Stomach (tissue), 9 donors: Measurements from ENCODE around the gene BCAN. TPM values are rescaled to one million over a fixed set of nuclear protein-coding genes. Genes with fewer than 3 reads are reported as not detected.

Experiments
- DNase-seq, 2 donors: peaks; one replicate each; pipeline versions ENCODE4 v3.0.0 to v3.0.0-alpha.2; 2013 to 2019
- H3K27ac ChIP-seq, 5 donors: fragments of 200-600 bp in 4 of 5; sonication (generic) in 4 of 5; one replicate each; pipeline ENCODE4 v1.5.1; 2013 to 2019; ENCODE audit warnings: mild to moderate bottlenecking in 1 of 5, moderate library complexity in 1 of 5
- H3K27me3 ChIP-seq, 3 donors: fragments of 200-600 bp; sonication (generic); one replicate each; pipeline ENCODE4 v1.5.1; 2017 to 2019; ENCODE audit warnings: mixed run types in 1 of 3
- H3K36me3 ChIP-seq, 4 donors: fragments of 200-600 bp; sonication (generic); 1 replicate in 3 of 4; 2 replicates in 1 of 4; pipeline ENCODE4 v1.5.1; 2016 to 2019
- H3K4me1 ChIP-seq, 4 donors: fragments of 200-600 bp; sonication (generic); one replicate each; pipeline ENCODE4 v1.5.1; 2016 to 2019
- H3K4me3 ChIP-seq, 4 donors: fragments of 200-600 bp; sonication (generic) in 3 of 4; one replicate each; pipeline ENCODE4 v1.5.1; 2016 to 2019; ENCODE audit warnings: mild to moderate bottlenecking in 1 of 4
- H3K9me3 ChIP-seq, 4 donors: fragments of 200-600 bp; sonication (generic); one replicate each; pipeline ENCODE4 v1.5.1; 2016 to 2019
- EP300 ChIP-seq: sonication (generic); formaldehyde crosslinking; IDR thresholded peaks from one replicate; pipeline ENCODE4 v1.6.1; 2017; ENCODE audit warnings: antibody characterized with exemption
- POLR2A ChIP-seq, 4 donors: fragments of 450-650 bp; IDR thresholded peaks; one replicate each; pipeline ENCODE4 v1.6.1; 2016; ENCODE audit warnings: antibody characterized with exemption in 4 of 4, control low read depth in 2 of 4, mild to moderate bottlenecking in 1 of 4, moderate library complexity in 1 of 4
- POLR2AphosphoS5 ChIP-seq, 3 donors: sonication (generic); formaldehyde crosslinking; IDR thresholded peaks; one replicate each; pipeline ENCODE4 v1.6.1; 2016; ENCODE audit warnings: antibody characterized with exemption in 3 of 3
- WGBS, 5 donors: extraction: QIAGEN DNeasy Blood & Tissue Kit in 3 of 5; methylation state at CpG; one replicate each; pipeline versions ENCODE4 v1.1.5 to v1.1.7; 2013 to 2018; 5-methylcytosine and 5-hydroxymethylcytosine counted together
- intact Hi-C: fragments of 100-400 bp; cut with DNase I; formaldehyde crosslinking; loops from one replicate; pipeline ENCODE4 v1.15.1; 2023; ENCODE audit warnings: low total_unique reads
- polyA plus RNA-seq, 3 donors: library from polyadenylated mRNA; stranded (reverse); fragments of 200-250 nt; gene quantifications; one replicate each; pipeline ENCODE4 v1.2.3, GENCODE V29; 2013
- total RNA-seq, 5 donors: library from RNA; depleted of rRNA; stranded (reverse); fragments of >200 nt; gene quantifications; one replicate each; pipeline versions ENCODE4 v1.1.0 to v1.2.3, GENCODE V29; 2014 to 2016
- TF ChIP-seq, protein P1 (sequence below), 7 experiments: fragments of 450-650 bp in 4 of 7; fragments of 200-600 bp in 3 of 7; sonication (generic) in 3 of 7; IDR thresholded peaks; one replicate each; pipeline ENCODE4 v1.5.1; 2016 to 2019; ENCODE audit warnings: antibody characterized with exemption in 7 of 7, control low read depth in 2 of 7, mild to moderate bottlenecking in 1 of 7
- donor health status: healthy with polysubstance abuse.
- donor health status: Bipolar disorder and iron deficiency.
- donor health status: healthy.

The BCAN gene
- total and polyA plus RNA-seq, 8 donors = 0.05 to 39.7 (median 5.7) TPM; not detected in 5

GRCh38 chr1:156669794-156670193 lies 27.9 kb downstream of the BCAN start:
- H3K4me3 ChIP-seq = no peak overlapping the region
- H3K4me1 ChIP-seq = peaks cover 6 to 50% (median 45%) of the 10 kb centered on the region in 4 donors
- peak overlapping the region in 2 of 5 donors; percentile 30 to 78 for H3K27ac ChIP-seq

GRCh38 chr1:156670359-156670758 lies 28.4 kb downstream of the BCAN start:
- Histone ChIP-seq H3K27ac (peak overlapping the region in 2 of 5 donors; percentile 30 to 78), H3K4me1 (peaks cover 5 to 50% (median 45%) of the 10 kb centered on the region in 4 donors), H3K9me3 (no peaks in the 10 kb centered on the region), H3K36me3 (no peaks in the 10 kb centered on the region), H3K4me3 (no peak overlapping the region), H3K27me3 (peaks cover 0 to 45% (median 6%) of the 10 kb centered on the region in 3 donors)
- no peak for DNase-seq
- intact Hi-C loops = no loop called here
- TF ChIP-seq POLR2A (IDR thresholded peaks at IDR 0.05) = no peak
- TF ChIP-seq EP300 = no peak
- no peak for TF ChIP-seq POLR2AphosphoS5 (IDR thresholded peaks at IDR 0.05)
- TF ChIP-seq, protein P1, sequence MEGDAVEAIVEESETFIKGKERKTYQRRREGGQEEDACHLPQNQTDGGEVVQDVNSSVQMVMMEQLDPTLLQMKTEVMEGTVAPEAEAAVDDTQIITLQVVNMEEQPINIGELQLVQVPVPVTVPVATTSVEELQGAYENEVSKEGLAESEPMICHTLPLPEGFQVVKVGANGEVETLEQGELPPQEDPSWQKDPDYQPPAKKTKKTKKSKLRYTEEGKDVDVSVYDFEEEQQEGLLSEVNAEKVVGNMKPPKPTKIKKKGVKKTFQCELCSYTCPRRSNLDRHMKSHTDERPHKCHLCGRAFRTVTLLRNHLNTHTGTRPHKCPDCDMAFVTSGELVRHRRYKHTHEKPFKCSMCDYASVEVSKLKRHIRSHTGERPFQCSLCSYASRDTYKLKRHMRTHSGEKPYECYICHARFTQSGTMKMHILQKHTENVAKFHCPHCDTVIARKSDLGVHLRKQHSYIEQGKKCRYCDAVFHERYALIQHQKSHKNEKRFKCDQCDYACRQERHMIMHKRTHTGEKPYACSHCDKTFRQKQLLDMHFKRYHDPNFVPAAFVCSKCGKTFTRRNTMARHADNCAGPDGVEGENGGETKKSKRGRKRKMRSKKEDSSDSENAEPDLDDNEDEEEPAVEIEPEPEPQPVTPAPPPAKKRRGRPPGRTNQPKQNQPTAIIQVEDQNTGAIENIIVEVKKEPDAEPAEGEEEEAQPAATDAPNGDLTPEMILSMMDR (IDR thresholded peaks at IDR 0.05) = no peak
- WGBS, 5 donors = 56 to 78% (median 76%) methylated on average over 5 to 6 of the region's 6 CpGs

More at GRCh38 chr1:156669794-156670193, 27.9 kb downstream of the BCAN start:
- no peak for DNase-seq
- Histone ChIP-seq H3K9me3 (no peaks in the 10 kb centered on the region), H3K36me3 (no peaks in the 10 kb centered on the region), H3K27me3 (peaks cover 0 to 43% (median under 1%) of the 10 kb centered on the region in 3 donors)
- intact Hi-C loops = no loop called here
- WGBS, 5 donors = 46 to 83% (median 51%) methylated on average over 4 to 5 of the region's 5 CpGs
- TF ChIP-seq EP300 (no peak), POLR2A (IDR thresholded peaks at IDR 0.05) (no peak), POLR2AphosphoS5 (IDR thresholded peaks at IDR 0.05) (no peak)
- TF ChIP-seq, protein P1 (IDR thresholded peaks at IDR 0.05) = no peak

DNA sequence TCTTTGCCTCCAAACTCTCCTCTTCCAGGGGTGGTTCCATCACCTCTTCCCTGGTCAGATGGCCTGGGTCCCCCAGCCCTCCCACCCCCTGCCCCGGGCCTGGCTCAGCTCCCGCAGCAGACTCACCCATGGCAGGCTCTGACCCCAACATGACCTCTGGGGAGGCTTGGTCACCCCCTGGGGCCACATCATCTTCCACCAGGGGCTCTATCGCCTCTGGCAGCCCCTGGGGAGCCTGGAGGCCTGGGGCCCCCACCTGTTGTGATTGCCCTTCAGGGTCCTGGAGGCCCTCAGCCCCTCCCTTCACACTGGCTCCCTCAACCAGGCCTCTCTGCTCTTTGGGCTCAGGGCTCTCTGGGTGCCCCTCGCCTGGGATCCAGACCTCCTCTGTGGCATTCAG lies 28.9 kb downstream of the BCAN start:
- WGBS, 5 donors = 46 to 79% (median 59%) methylated on average over 3 to 4 of the region's 4 CpGs
- intact Hi-C loops = no loop called here
- no peaks in the 10 kb centered on the region for H3K36me3 ChIP-seq
- no peak overlapping the region for H3K4me3 ChIP-seq
- peaks cover 1 to 48% (median 43%) of the 10 kb centered on the region in 4 donors for H3K4me1 ChIP-seq
- no peaks in the 10 kb centered on the region for H3K9me3 ChIP-seq
- peak overlapping the region in 2 of 5 donors; percentile 30 to 78 for H3K27ac ChIP-seq
- H3K27me3 ChIP-seq = peaks cover 0 to 49% (median 10%) of the 10 kb centered on the region in 3 donors
- no peak for DNase-seq
- TF ChIP-seq POLR2A (IDR thresholded peaks at IDR 0.05) (no peak), EP300 (no peak), POLR2AphosphoS5 (IDR thresholded peaks at IDR 0.05) (no peak)
- TF ChIP-seq, protein P1 (IDR thresholded peaks at IDR 0.05) = no peak

DNA sequence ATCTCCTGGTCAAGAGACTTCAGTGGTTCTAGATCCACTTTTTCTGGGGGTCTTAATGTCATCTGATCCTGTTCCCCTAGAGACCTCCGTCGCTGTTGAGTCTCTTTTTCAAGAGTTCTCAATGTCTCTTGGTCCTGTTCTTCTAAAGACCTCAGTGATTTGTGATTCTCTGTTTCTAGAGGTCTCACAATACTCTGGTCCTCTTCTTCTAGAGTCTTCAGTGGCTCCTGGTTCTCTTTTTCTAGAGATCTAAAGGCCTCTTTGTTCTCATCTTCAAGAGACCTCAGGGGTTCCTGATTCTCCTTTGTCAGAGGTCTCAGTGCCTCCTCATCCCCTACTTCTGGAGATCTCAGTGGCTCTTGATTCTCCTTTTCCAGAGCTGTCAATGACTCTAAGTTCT lies 29.9 kb downstream of the BCAN start:
- H3K27me3 ChIP-seq = peaks cover 5 to 60% (median 20%) of the 10 kb centered on the region in 3 donors
- no peak overlapping the region for H3K27ac ChIP-seq
- no peak for DNase-seq
- H3K36me3 ChIP-seq = no peaks in the 10 kb centered on the region
- intact Hi-C loops = no loop called here
- TF ChIP-seq EP300 = no peak
- TF ChIP-seq POLR2A (IDR thresholded peaks at IDR 0.05) = no peak
- no peak for TF ChIP-seq POLR2AphosphoS5 (IDR thresholded peaks at IDR 0.05)
- TF ChIP-seq, protein P1 (IDR thresholded peaks at IDR 0.05) = no peak
- H3K4me3 ChIP-seq = no peak overlapping the region
- WGBS, 5 donors = 90 to 94% (median 92%) methylated on average over 2 of the region's 2 CpGs
- H3K9me3 ChIP-seq = no peaks in the 10 kb centered on the region
- H3K4me1 ChIP-seq = peaks cover 4 to 57% (median 44%) of the 10 kb centered on the region in 4 donors
